GM21723 (cell line): Measurements from ENCODE around the gene RMND5A.

Experiments
- ATAC-seq: cut with Tn5 transposase; IDR thresholded peaks from one replicate; pipeline ENCODE4 v1.9.1; 2021; ENCODE audit warnings: mild to moderate bottlenecking, moderate library complexity; ENCODE audit not compliant: unreplicated experiment

Gene RMND5A, protein sequence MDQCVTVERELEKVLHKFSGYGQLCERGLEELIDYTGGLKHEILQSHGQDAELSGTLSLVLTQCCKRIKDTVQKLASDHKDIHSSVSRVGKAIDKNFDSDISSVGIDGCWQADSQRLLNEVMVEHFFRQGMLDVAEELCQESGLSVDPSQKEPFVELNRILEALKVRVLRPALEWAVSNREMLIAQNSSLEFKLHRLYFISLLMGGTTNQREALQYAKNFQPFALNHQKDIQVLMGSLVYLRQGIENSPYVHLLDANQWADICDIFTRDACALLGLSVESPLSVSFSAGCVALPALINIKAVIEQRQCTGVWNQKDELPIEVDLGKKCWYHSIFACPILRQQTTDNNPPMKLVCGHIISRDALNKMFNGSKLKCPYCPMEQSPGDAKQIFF

DNA sequence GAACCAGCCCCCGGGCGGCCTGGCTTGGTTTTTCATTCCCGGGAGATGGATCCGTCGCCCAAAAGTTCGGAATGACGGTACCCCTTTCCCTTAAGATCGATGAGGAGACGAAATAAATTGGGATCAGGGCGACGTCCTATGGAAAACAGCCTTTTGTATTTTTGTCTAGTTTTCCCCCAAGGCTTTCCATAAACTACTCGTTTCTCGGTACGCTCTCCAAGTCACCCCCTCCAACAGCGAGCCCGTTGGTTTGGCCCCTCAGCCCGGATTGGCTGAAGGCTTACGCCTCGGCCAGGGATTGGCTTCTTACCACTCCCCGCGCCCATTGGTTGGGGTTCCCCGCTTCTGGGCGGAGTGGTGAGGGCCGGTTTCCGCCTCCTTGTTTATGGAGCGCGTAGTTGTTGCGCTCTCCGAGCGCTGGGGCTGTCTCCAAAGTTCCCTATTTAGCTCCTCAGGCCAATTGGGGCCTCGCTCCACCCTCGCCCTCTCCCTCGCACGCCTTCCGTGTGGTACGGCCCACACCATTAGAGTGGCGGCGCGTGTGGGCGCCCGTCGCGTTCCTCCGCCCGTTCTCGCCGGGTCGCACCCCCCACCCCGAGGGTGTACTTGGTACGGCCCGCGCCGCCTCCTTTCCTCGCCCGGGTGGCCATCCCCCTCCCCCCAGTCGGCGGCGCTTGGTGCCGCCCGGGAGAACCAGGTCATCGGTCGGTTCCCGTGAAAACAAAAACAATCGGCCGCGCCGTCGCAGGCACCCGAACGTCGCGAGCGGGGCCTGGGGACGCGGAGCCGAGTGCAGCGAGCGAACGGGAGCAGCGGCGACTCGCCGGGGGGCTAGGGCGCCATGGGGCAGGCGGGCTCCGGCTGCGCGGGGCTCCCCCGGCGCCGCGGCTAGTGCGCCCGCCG lies at the start of gene RMND5A:
Gene RMND5A, plus strand, starts transcription at position 655 of the 903 bp plus-strand sequence. CDS start 377 bp downstream, outside the sequence.
- peak; percentile 91 for ATAC-seq

DNA sequence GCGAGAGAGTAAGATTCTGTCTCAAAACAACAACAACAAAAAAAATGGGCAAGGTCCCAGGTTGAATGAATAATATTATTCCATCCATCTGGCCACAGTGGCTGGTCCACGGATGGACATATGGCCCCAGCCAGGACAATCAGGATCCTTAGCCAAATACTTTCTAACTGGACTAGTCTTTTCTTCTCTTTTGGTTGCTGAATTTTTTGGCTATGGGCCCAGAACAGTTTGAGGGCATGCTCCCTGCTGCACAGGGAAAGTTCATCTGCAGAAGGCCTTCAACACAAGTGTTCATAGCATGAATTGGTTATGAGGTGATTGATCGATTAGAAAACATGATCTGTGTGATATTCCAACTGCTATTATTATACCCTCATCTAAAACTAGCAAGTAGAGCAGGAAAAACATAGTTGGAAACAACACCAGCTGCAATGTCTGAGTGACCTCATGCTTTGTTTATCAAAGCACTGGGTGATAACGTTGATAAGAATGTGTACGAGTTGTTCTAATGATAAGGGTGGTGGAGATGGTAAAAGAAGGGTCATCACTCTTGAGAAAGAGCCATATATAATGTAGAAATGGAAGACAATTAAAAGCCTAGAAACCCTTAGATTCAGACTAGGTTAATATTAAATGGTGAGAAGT lies 48.6 kb upstream of the RMND5A start:
- ATAC-seq = no peak

- no peak for ATAC-seq
Observed at GRCh38 chr2:86672027-86672545, 48.0 kb upstream of the RMND5A start.

GRCh38 chr2:86673011-86673410 lies 47.1 kb upstream of the RMND5A start:
- ATAC-seq = no peak

DNA sequence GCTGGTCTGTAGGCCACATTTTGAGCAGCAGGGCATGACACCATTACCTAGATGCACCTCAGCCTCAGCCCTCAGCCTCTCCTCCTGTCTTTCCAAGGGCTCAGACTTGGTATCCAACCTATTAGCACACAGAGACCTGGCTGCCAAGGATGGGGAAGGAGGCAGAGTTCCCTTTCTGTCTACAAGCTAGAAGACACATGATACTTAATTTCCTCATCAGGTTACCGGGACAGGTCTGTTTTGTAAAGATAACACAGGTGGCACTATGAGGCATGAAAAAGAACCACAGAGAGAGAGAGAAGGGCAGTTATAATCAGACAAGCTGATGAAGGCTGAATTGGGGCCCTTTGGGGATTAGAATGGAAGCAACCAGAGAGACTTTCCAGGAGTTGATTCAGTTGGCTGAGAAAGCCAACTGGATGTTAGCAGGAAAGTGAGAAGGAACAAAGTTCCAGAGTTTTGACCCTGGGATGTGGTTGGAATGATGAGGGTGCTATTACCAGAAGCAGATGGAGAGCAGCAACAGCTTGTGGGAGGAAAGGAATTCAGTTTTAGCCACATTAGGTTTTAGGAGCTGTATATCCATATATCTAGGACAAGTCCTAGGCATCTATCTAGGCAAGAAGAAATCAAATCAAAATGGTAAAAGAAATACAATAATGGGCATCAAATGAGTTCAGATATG lies 46.0 kb upstream of the RMND5A start:
- ATAC-seq = no peak

- no peak for ATAC-seq
Observed at GRCh38 chr2:86675104-86675503, 45.0 kb upstream of the RMND5A start.

GRCh38 chr2:86675511-86676015 lies 44.5 kb upstream of the RMND5A start:
- ATAC-seq = no peak

- no peak for ATAC-seq
Observed at GRCh38 chr2:86677816-86678215, 42.3 kb upstream of the RMND5A start.

GRCh38 chr2:86679036-86679435 lies 41.1 kb upstream of the RMND5A start:
- no peak for ATAC-seq

DNA sequence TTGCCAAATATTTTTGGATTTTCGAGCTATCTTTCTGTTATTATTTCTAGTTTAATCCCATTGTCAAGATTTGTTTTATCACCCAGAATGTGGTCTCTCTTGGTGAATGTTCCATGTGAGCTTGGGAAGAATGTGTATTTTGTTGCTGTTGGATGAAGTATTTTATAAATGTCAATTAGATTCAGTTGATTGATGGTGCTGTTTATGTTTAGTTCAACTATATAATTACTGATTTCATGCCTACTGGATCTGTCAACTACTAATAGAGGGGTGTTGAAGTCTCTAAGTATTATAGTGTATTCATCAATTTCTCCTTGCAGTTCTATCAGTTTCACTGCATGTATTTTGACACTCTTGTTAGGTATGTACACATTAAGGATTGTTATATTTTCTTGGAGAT lies 34.7 kb upstream of the RMND5A start:
- ATAC-seq = no peak

- no peak for ATAC-seq
Observed at GRCh38 chr2:86686460-86686859, 33.6 kb upstream of the RMND5A start.

- ATAC-seq = no peak
Observed at GRCh38 chr2:86686905-86687304, 33.2 kb upstream of the RMND5A start.

GRCh38 chr2:86695053-86695691 lies 24.9 kb upstream of the RMND5A start:
- no peak for ATAC-seq

GRCh38 chr2:86697551-86698104 lies 22.5 kb upstream of the RMND5A start:
- ATAC-seq = no peak

- ATAC-seq = no peak
Observed at GRCh38 chr2:86700690-86701089, 19.4 kb upstream of the RMND5A start.

- ATAC-seq = no peak
Observed at GRCh38 chr2:86703704-86704361, 16.3 kb upstream of the RMND5A start.

- ATAC-seq = no peak
Observed at GRCh38 chr2:86704459-86704971, 15.6 kb upstream of the RMND5A start.

DNA sequence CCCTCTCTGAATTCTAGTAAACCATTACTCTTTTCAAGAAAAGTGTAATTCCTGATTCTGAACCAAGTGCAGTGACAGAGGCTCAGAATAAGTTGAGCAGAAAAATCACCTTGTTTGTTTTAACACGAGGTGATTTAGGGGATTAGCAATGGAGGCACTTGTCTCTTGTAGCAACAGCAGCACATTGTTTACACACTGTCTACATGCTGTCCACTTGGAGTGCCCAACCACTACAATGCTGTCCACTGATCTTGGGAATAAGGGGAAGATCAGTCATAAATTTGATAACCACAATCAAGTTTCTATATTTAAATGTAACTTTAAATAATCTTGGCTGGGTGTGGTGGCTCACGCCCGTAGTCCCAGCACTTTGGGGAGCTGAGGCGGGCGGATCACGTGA lies 13.9 kb upstream of the RMND5A start:
- no peak for ATAC-seq

DNA sequence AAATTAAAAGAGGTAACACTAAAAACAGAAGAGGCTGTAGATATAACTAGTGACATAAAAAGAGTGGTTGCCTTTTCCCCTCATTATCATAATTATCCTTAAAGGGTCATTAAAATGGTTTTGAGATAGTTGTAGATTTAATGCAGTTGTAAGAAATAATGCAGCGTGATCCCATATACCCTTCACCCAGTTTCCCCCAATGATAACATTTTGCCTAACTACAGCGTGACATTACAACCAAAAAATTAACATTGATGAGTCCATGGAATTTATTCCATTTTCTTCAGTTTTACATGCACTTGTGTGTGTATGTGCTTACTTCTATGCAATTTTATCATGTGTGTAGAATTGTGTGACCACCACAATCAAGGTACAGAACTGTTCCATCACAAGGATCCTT lies 13.2 kb upstream of the RMND5A start:
- no peak for ATAC-seq
